ENCODE measurements around the gene AGAP2. TPM values are rescaled to one million over a fixed set of nuclear protein-coding genes. Genes with fewer than 3 reads are reported as not detected.

AGAP2 gene
- total RNA-seq, 6 donors from 2014 or later, result 2.0 to 7.3 (median 5.8) TPM

- Histone ChIP-seq H3K36me3 (no peaks in the 10 kb centered on the region), H3K4me1 (no peaks in the 10 kb centered on the region), H3K9me3 (no peaks in the 10 kb centered on the region), H3K27me3 (no peaks in the 10 kb centered on the region), H3K27ac (no peak overlapping the region), H3K4me3 (no peak overlapping the region)
- DNase-seq (peak in 1 of 2 donors; percentile 67), ATAC-seq (ENCODE audit: low FRiP score in 2 of 2) (no peak)
- no peak for TF ChIP-seq CTCF (IDR thresholded peaks at IDR 0.05)
- no peak for TF ChIP-seq EP300 (IDR thresholded peaks at IDR 0.05)
- no peak for TF ChIP-seq POLR2AphosphoS5 (IDR thresholded peaks at IDR 0.05)
- no peak for TF ChIP-seq POLR2A (IDR thresholded peaks at IDR 0.05)
- 89 to 91% methylated on average over 24 to 29 of the region's 29 CpGs for WGBS, 2 donors
Observed at GRCh38 chr12:57674691-57675090, 63.9 kb downstream of the AGAP2 start.

Other genes with a start within 250 kb of the AGAP2 start
- gene DDIT3, start 218.2 kb downstream of the AGAP2 start, total RNA-seq, result 10 to 100 TPM; 26.1 to 45.1 (median 33.1) TPM
- gene MBD6, start 215.9 kb downstream of the AGAP2 start, total RNA-seq, result 100 to 1,000 TPM in 3 of 6 donors, 10 to 100 TPM in 3; 25.1 to 184 (median 94.7) TPM
- gene DCTN2, start 191.6 kb downstream of the AGAP2 start, total RNA-seq, result 100 to 1,000 TPM in 4 of 6 donors, 10 to 100 TPM in 2; 83.1 to 145 (median 110) TPM
- under 1 TPM in 5 of 6 donors, not detected in 1; 0.06 to 0.39 (median 0.20) TPM for gene KIF5A, start 188.7 kb downstream of the AGAP2 start, total RNA-seq
- gene PIP4K2C, start 147.6 kb downstream of the AGAP2 start, total RNA-seq, result 10 to 100 TPM; 13.4 to 56.7 (median 30.7) TPM
- 10 to 100 TPM; 12.8 to 44.0 (median 21.1) TPM for gene DTX3, start 133.9 kb downstream of the AGAP2 start, total RNA-seq
- gene ARHGEF25, start 127.3 kb downstream of the AGAP2 start, total RNA-seq, result 10 to 100 TPM in 2 of 6 donors, 1 to 10 TPM in 4; 6.6 to 78.6 (median 8.2) TPM
- 1 to 10 TPM in 1 of 6 donors, under 1 TPM in 5; under 0.01 to 2.6 (median 0.80) TPM for gene B4GALNT1, start 105.5 kb downstream of the AGAP2 start, total RNA-seq
- 100 to 1,000 TPM; 171 to 305 (median 278) TPM for gene OS9, start 44.6 kb downstream of the AGAP2 start, total RNA-seq
- 10 to 100 TPM; 16.8 to 54.6 (median 37.3) TPM for gene TSPAN31, start 6.3 kb upstream of the AGAP2 start, total RNA-seq
- 100 to 1,000 TPM in 2 of 6 donors, 10 to 100 TPM in 4; 38.5 to 109 (median 62.5) TPM for gene CDK4, start 13.6 kb upstream of the AGAP2 start, total RNA-seq
- gene MARCHF9, start 16.4 kb upstream of the AGAP2 start, total RNA-seq, result 10 to 100 TPM; 15.4 to 36.7 (median 21.3) TPM
- 1 to 10 TPM in 4 of 6 donors, under 1 TPM in 1, not detected in 1; 0.98 to 5.2 (median 2.5) TPM for gene CYP27B1, start 28.3 kb upstream of the AGAP2 start, total RNA-seq
- 10 to 100 TPM in 4 of 6 donors, 1 to 10 TPM in 2; 1.3 to 30.2 (median 16.9) TPM for gene METTL1, start 33.4 kb upstream of the AGAP2 start, total RNA-seq
- gene EEF1AKMT3, start 33.9 kb upstream of the AGAP2 start, total RNA-seq, result 10 to 100 TPM in 2 of 6 donors, 1 to 10 TPM in 4; 4.2 to 18.3 (median 6.4) TPM
- gene TSFM, start 44.0 kb upstream of the AGAP2 start, total RNA-seq, result 10 to 100 TPM in 4 of 6 donors, 1 to 10 TPM in 2; 5.0 to 34.0 (median 22.8) TPM
- 10 to 100 TPM in 3 of 6 donors, 1 to 10 TPM in 3; 4.9 to 57.6 (median 8.7) TPM for gene AVIL, start 80.0 kb upstream of the AGAP2 start, total RNA-seq
- gene CTDSP2, start 108.0 kb upstream of the AGAP2 start, total RNA-seq, result 100 to 1,000 TPM; 153 to 226 (median 175) TPM
- gene ATP23, start 202.8 kb upstream of the AGAP2 start, total RNA-seq, result 10 to 100 TPM in 1 of 6 donors, 1 to 10 TPM in 4, not detected in 1; 4.7 to 18.8 (median 7.7) TPM